Measurements from ENCODE around the gene RABAC1. TPM values are rescaled to one million over a fixed set of nuclear protein-coding genes. Genes with fewer than 3 reads are reported as not detected.

The RABAC1 gene
- total RNA-seq, 1 experiment from 2014 or later, result 64.4 TPM

Other genes with a start within 250 kb of the RABAC1 start
- gene CEACAM6, start 203.8 kb downstream of the RABAC1 start, total RNA-seq (2022), result 10.7 and 16.2 TPM in 2 replicates
- not detected in 2 replicates for gene CEACAM3, start 162.7 kb downstream of the RABAC1 start, total RNA-seq (2022)
- not detected in 2 replicates for gene LYPD4, start 114.6 kb downstream of the RABAC1 start, total RNA-seq (2022)
- not detected in 2 replicates for gene DMRTC2, start 114.3 kb downstream of the RABAC1 start, total RNA-seq (2022)
- gene RPS19, start 99.1 kb downstream of the RABAC1 start, total RNA-seq (2022), result 3,297 and 3,418 TPM in 2 replicates
- gene CD79A, start 82.0 kb downstream of the RABAC1 start, total RNA-seq (2022), result 0.82 TPM in 1 of 2 replicates, not detected in the other
- 60.2 and 63.5 TPM in 2 replicates for gene ARHGEF1, start 76.1 kb downstream of the RABAC1 start, total RNA-seq (2022)
- 0.23 and 0.49 TPM in 2 replicates for gene ERFL, start 30.9 kb downstream of the RABAC1 start, total RNA-seq (2022)
- gene ATP1A3, start 34.9 kb upstream of the RABAC1 start, total RNA-seq (2022), result 0.54 and 0.84 TPM in 2 replicates
- 0.30 and 0.48 TPM in 2 replicates for gene GRIK5, start 110.9 kb upstream of the RABAC1 start, total RNA-seq (2022)
- 22.4 and 22.7 TPM in 2 replicates for gene ZNF574, start 116.8 kb upstream of the RABAC1 start, total RNA-seq (2022)
- gene POU2F2, start 173.1 kb upstream of the RABAC1 start, total RNA-seq (2022), result 0.95 and 1.5 TPM in 2 replicates

All from Caco-2 (cell line).